Measurements from ENCODE around the gene SLCO4C1. TPM values are rescaled to one million over a fixed set of nuclear protein-coding genes. Genes with fewer than 3 reads are reported as not detected.

Gene SLCO4C1
- total RNA-seq, 1 experiment from 2014 or later: 4.8 TPM

DNA sequence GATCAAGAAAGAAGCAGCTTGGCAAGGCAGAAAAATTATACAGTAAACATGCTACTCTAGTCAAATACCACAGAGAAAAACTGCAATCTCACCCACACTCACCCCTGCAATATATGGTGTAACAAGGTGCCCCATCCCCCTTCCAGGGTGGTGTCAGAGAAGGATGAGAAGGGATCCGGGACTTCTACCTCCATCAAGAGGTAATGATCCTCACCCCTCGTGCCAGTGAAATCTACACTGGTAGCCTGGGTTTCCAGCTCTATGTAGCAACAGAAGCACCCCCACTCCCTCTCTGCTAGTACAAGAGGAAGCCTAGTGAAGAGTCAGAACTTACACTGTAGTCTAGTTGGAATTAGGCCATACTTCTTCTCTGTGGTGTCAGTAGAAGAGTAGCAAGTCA lies 18.9 kb downstream of the SLCO4C1 start:
- Mint-ChIP-seq H3K36me3 (ENCODE audit: insufficient read depth in 1 of 3, low read depth in 3 of 3) (no peaks in the 10 kb centered on the region), H3K9me3 (no peaks in the 10 kb centered on the region), H3K27ac (no peak overlapping the region), H3K4me1 (0 out of 4 replicates have a peak, but pooled peaks cover 0 to under 1% of the 10 kb centered on the region in 2 experiments), H3K27me3 (ENCODE audit: low read depth) (no peaks in the 10 kb centered on the region), H3K4me3 (no peak overlapping the region)
- Histone ChIP-seq H3K4ac (ENCODE audit: low read depth, low read length) (no peak overlapping the region), H3K14ac (ENCODE audit: insufficient read depth, low read length) (0 out of 2 replicates have a peak overlapping the region, but pooled peaks have one; percentile 21), H3K27ac (ENCODE audit: insufficient read length, low read depth, low read length) (no peak overlapping the region), H2BK120ac (ENCODE audit: low read depth, low read length, poor library complexity, severe bottlenecking) (no peak overlapping the region), H3K56ac (ENCODE audit: insufficient read length, low read depth, low read length) (no peak overlapping the region), H3K79me1 (ENCODE audit: insufficient read depth, low read depth, low read length, poor library complexity, severe bottlenecking) (no peaks in the 10 kb centered on the region), H2BK5ac (ENCODE audit: insufficient read length, low read length) (no peak overlapping the region), H3T11ph (ENCODE audit: low read length) (no peak overlapping the region), H3K4me2 (ENCODE audit: insufficient read depth, insufficient read length, low read length) (no peak overlapping the region), H3K27me3 (ENCODE audit: insufficient read depth, low read length) (no peaks in the 10 kb centered on the region), H2BK12ac (ENCODE audit: insufficient read length, low read depth, low read length) (no peak overlapping the region), H4K8ac (replicated peaks; ENCODE audit: insufficient read length, low read depth, low read length) (no peak overlapping the region), H4K20me1 (ENCODE audit: control insufficient read depth, insufficient read depth, insufficient read length) (no peaks in the 10 kb centered on the region), H3K18ac (ENCODE audit: insufficient read length, low read depth, low read length) (no peak overlapping the region), H3K9ac (ENCODE audit: extremely low read depth, insufficient read length, low read length) (no peak overlapping the region), H4K5ac (ENCODE audit: insufficient read length, low read depth, low read length) (no peak overlapping the region), H3K4me1 (ENCODE audit: insufficient read depth, low read length) (no peaks in the 10 kb centered on the region), H2BK15ac (ENCODE audit: low read depth, low read length) (no peak overlapping the region), H2BK20ac (ENCODE audit: low read depth, low read length, poor library complexity, severe bottlenecking) (no peak overlapping the region), H2AK5ac (ENCODE audit: insufficient read length, low read length) (no peak overlapping the region), H2AFZ (ENCODE audit: low read length) (no peak overlapping the region), H3K23me2 (ENCODE audit: insufficient read length, low read depth, low read length, poor library complexity, severe bottlenecking) (no peaks in the 10 kb centered on the region), H3K79me2 (ENCODE audit: insufficient read depth, low read length) (no peaks in the 10 kb centered on the region), H3K9me3 (ENCODE audit: control insufficient read depth, low read depth, low read length) (no peaks in the 10 kb centered on the region), H3K23ac (ENCODE audit: insufficient read length, low read depth, low read length) (no peak overlapping the region), H4K91ac (ENCODE audit: insufficient read length, low read depth, low read length) (no peak overlapping the region)
- TF ChIP-seq, protein P1, sequence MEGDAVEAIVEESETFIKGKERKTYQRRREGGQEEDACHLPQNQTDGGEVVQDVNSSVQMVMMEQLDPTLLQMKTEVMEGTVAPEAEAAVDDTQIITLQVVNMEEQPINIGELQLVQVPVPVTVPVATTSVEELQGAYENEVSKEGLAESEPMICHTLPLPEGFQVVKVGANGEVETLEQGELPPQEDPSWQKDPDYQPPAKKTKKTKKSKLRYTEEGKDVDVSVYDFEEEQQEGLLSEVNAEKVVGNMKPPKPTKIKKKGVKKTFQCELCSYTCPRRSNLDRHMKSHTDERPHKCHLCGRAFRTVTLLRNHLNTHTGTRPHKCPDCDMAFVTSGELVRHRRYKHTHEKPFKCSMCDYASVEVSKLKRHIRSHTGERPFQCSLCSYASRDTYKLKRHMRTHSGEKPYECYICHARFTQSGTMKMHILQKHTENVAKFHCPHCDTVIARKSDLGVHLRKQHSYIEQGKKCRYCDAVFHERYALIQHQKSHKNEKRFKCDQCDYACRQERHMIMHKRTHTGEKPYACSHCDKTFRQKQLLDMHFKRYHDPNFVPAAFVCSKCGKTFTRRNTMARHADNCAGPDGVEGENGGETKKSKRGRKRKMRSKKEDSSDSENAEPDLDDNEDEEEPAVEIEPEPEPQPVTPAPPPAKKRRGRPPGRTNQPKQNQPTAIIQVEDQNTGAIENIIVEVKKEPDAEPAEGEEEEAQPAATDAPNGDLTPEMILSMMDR (conservative IDR thresholded peaks at IDR 0.05): no peak
- no CpG with 5 or more reads among the region's 2 CpGs for WGBS (ENCODE audit: extremely low coverage, insufficient read length, low lambda C conversion rate)
- DNase-seq: no peak
